ENCODE results near the gene SPACA7. TPM values are rescaled to one million over a fixed set of nuclear protein-coding genes. Genes with fewer than 3 reads are reported as not detected.

Gene SPACA7
- total and polyA plus RNA-seq, 4 donors, result not detected

- Histone ChIP-seq H3K4me1 (ENCODE audit: control insufficient read depth in 5 of 5, insufficient read depth in 5 of 5, low read length in 5 of 5) (peaks cover 0 to 8% (median 0%) of the 10 kb centered on the region in 5 donors), H3K9me3 (ENCODE audit: control insufficient read depth in 4 of 4, insufficient read depth in 3 of 4, low read length in 3 of 4) (peaks cover 0 to 7% (median 0%) of the 10 kb centered on the region in 4 donors), H3K4me3 (no peak overlapping the region), H3K9ac (ENCODE audit: insufficient read depth in 1 of 2, low read length in 2 of 2) (no peak overlapping the region), H3K36me3 (ENCODE audit: control insufficient read depth in 4 of 4, insufficient read depth in 4 of 4, low read length in 4 of 4) (no peaks in the 10 kb centered on the region), H3K27me3 (ENCODE audit: control insufficient read depth in 3 of 3, insufficient read depth in 3 of 3, low read length in 2 of 3) (peaks cover 0 to 67% (median 42%) of the 10 kb centered on the region in 3 donors), H3K27ac (ENCODE audit: low read depth in 1 of 2, low read length in 1 of 2) (no peak overlapping the region)
- ATAC-seq (ENCODE audit: insufficient read depth, low FRiP score) (no peak), DNase-seq (no peak)
- TF ChIP-seq CTCF (IDR thresholded peaks at IDR 0.05; ENCODE audit: control extremely low read depth, extremely low read depth), result no peak
- WGBS, 2 donors, result 11 to 21% methylated on average over 20 of the region's 20 CpGs
Observed at GRCh38 chr13:112331675-112332074, 44.5 kb upstream of the SPACA7 start.

- ATAC-seq (ENCODE audit: insufficient read depth, low FRiP score) (no peak), DNase-seq (no peak)
- WGBS, 2 donors, result 75 to 79% methylated on average over 10 of the region's 10 CpGs
- Histone ChIP-seq H3K27me3 (ENCODE audit: control insufficient read depth in 3 of 3, insufficient read depth in 3 of 3, low read length in 2 of 3) (peaks cover 0 to 61% (median 40%) of the 10 kb centered on the region in 3 donors), H3K9me3 (ENCODE audit: control insufficient read depth in 4 of 4, insufficient read depth in 3 of 4, low read length in 3 of 4) (peaks cover 0 to 7% (median 0%) of the 10 kb centered on the region in 4 donors), H3K9ac (ENCODE audit: insufficient read depth in 1 of 2, low read length in 2 of 2) (no peak overlapping the region), H3K27ac (ENCODE audit: low read depth in 1 of 2, low read length in 1 of 2) (no peak overlapping the region), H3K4me3 (no peak overlapping the region), H3K4me1 (ENCODE audit: control insufficient read depth in 5 of 5, insufficient read depth in 5 of 5, low read length in 5 of 5) (peaks cover 0 to 8% (median 0%) of the 10 kb centered on the region in 5 donors), H3K36me3 (ENCODE audit: control insufficient read depth in 4 of 4, insufficient read depth in 4 of 4, low read length in 4 of 4) (no peaks in the 10 kb centered on the region)
- TF ChIP-seq CTCF (IDR thresholded peaks at IDR 0.05; ENCODE audit: control extremely low read depth, extremely low read depth), result no peak
Observed at GRCh38 chr13:112332727-112333126, 43.4 kb upstream of the SPACA7 start.

GRCh38 chr13:112333756-112334543 is 42.2 kb upstream of the SPACA7 start:
- H3K27ac ChIP-seq (ENCODE audit: low read depth in 1 of 2, low read length in 1 of 2), result no peak overlapping the region
- 81 to 86% methylated on average over 16 of the region's 16 CpGs for WGBS, 2 donors
- TF ChIP-seq CTCF (IDR thresholded peaks at IDR 0.05; ENCODE audit: control extremely low read depth, extremely low read depth), result no peak

More at GRCh38 chr13:112333756-112334543, 42.2 kb upstream of the SPACA7 start:
- no peak overlapping the region for H3K9ac ChIP-seq (ENCODE audit: insufficient read depth in 1 of 2, low read length in 2 of 2)
- no peak overlapping the region for H3K4me3 ChIP-seq
- ATAC-seq (ENCODE audit: insufficient read depth, low FRiP score), result no peak
- peaks cover 0 to 51% (median 38%) of the 10 kb centered on the region in 3 donors for H3K27me3 ChIP-seq (ENCODE audit: control insufficient read depth in 3 of 3, insufficient read depth in 3 of 3, low read length in 2 of 3)
- H3K36me3 ChIP-seq (ENCODE audit: control insufficient read depth in 4 of 4, insufficient read depth in 4 of 4, low read length in 4 of 4), result no peaks in the 10 kb centered on the region
- DNase-seq, result no peak
- peaks cover 0 to 14% (median 0%) of the 10 kb centered on the region in 4 donors for H3K9me3 ChIP-seq (ENCODE audit: control insufficient read depth in 4 of 4, insufficient read depth in 3 of 4, low read length in 3 of 4)
- peaks cover 0 to 8% (median 0%) of the 10 kb centered on the region in 5 donors for H3K4me1 ChIP-seq (ENCODE audit: control insufficient read depth in 5 of 5, insufficient read depth in 5 of 5, low read length in 5 of 5)

Measured in lung (tissue), 12 donors.